ENCODE measurements around the gene CCAR1.
"Not testable (repeated sequence)": the region's sequence is repeated elsewhere in the genome, so short reads cannot be mapped to it uniquely, and the experiment has no call there.

CCAR1 gene

GRCh38 chr10:68759223-68759863, 38.3 kb downstream of the CCAR1 start:
- no peak for DNase-seq (ENCODE audit: low spot score)

GRCh38 chr10:68759967-68760366, 38.9 kb downstream of the CCAR1 start:
- DNase-seq (ENCODE audit: low spot score): no peak

GRCh38 chr10:68767407-68767806, 46.4 kb downstream of the CCAR1 start:
- not testable (repeated sequence) for DNase-seq (ENCODE audit: low spot score)

GRCh38 chr10:68781613-68782574, 60.9 kb downstream of the CCAR1 start:
- DNase-seq (ENCODE audit: low spot score): no peak

GRCh38 chr10:68784476-68784875, 63.4 kb downstream of the CCAR1 start:
- no peak for DNase-seq (ENCODE audit: low spot score)

- no peak for DNase-seq (ENCODE audit: low spot score)
These were observed 66.8 kb downstream of the CCAR1 start for GRCh38 chr10:68787813-68788212.

- no peak for DNase-seq (ENCODE audit: low spot score)
These were observed 69.4 kb downstream of the CCAR1 start for GRCh38 chr10:68790476-68790875.

- peak; percentile 49 for DNase-seq (ENCODE audit: low spot score)
These were observed 71.1 kb downstream of the CCAR1 start for GRCh38 chr10:68792115-68792514.

- no peak for DNase-seq (ENCODE audit: low spot score)
These were observed 75.0 kb downstream of the CCAR1 start for GRCh38 chr10:68795886-68796532.

GRCh38 chr10:68796605-68797004, 75.6 kb downstream of the CCAR1 start:
- DNase-seq (ENCODE audit: low spot score): no peak

- DNase-seq (ENCODE audit: low spot score): no peak
These were observed 79.2 kb downstream of the CCAR1 start for GRCh38 chr10:68800211-68800610.

- DNase-seq (ENCODE audit: low spot score): no peak
These were observed 83.7 kb downstream of the CCAR1 start for GRCh38 chr10:68804692-68805091.

- DNase-seq (ENCODE audit: low spot score): not testable (repeated sequence)
These were observed 89.8 kb downstream of the CCAR1 start for GRCh38 chr10:68810830-68811229.

GRCh38 chr10:68811314-68812009, 90.4 kb downstream of the CCAR1 start:
- no peak for DNase-seq (ENCODE audit: low spot score)

- DNase-seq (ENCODE audit: low spot score): no peak
These were observed 91.4 kb downstream of the CCAR1 start for GRCh38 chr10:68812420-68812819.

GRCh38 chr10:68813559-68813958, 92.5 kb downstream of the CCAR1 start:
- no peak for DNase-seq (ENCODE audit: low spot score)

- DNase-seq (ENCODE audit: low spot score): no peak
These were observed 95.9 kb downstream of the CCAR1 start for GRCh38 chr10:68816796-68817412.

- DNase-seq (ENCODE audit: low spot score): not testable (repeated sequence)
These were observed 99.3 kb downstream of the CCAR1 start for GRCh38 chr10:68820359-68820758.

- DNase-seq (ENCODE audit: low spot score): not testable (repeated sequence)
These were observed 101.6 kb downstream of the CCAR1 start for GRCh38 chr10:68822626-68823025.

GRCh38 chr10:68826764-68827591, 105.9 kb downstream of the CCAR1 start, which contains the start of gene STOX1:
STOX1 (plus strand) TSS chr10:68827531; CDS start chr10:68827624, 93 bp downstream.
- peak; percentile 74 for DNase-seq (ENCODE audit: low spot score)

- not testable (repeated sequence) for DNase-seq (ENCODE audit: low spot score)
These were observed 106.5 kb downstream of the CCAR1 start for GRCh38 chr10:68827592-68827959.

All from RKO (cell line).